ENCODE results near the gene SAMD11. TPM values are rescaled to one million over a fixed set of nuclear protein-coding genes. Genes with fewer than 3 reads are reported as not detected.

Gene SAMD11
- total and polyA plus RNA-seq, 4 donors = 0.51 to 4.1 (median 1.3) TPM

DNA sequence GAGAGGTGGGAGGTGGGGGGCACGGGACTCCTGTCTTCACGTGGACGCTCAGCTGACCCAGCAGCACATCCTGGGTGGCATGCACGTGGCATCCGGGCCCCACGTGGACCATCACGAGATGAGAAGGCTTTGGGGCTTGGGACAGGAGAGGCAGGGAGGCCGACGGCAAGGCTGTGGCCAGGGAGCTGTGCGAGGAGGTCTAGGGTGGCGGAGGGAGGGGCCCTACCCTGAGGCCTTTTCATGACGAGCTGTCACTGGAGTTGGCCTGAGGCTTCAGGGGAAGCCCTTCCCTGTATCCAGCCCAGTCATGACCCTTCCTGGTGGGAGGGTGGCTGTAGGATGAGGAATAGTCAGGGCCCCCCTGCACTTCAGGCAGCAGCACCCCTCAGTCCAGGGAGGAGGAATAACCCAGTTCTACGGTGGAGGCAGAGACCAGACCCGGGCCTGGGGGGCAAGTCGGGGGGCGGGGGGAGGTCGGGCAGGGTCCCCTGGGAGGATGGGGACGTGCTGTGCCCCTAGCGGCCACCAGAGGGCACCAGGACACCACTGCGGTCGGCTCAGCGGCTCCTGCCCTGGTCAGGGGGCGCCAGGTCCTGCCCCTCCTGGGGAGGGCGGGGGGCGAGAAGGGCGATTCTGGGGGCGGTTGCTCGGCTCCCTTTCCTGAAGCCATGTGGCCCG lies 60.2 kb downstream of the SAMD11 start:
- peak; percentile 67 for DNase-seq (ENCODE audit: low spot score)
- peak; percentile 60 to 77 for TF ChIP-seq RAD21 (IDR thresholded peaks at IDR 0.05)
- no peak for TF ChIP-seq HNF4A (conservative IDR thresholded peaks at IDR 0.05)
- TF ChIP-seq, protein P1, sequence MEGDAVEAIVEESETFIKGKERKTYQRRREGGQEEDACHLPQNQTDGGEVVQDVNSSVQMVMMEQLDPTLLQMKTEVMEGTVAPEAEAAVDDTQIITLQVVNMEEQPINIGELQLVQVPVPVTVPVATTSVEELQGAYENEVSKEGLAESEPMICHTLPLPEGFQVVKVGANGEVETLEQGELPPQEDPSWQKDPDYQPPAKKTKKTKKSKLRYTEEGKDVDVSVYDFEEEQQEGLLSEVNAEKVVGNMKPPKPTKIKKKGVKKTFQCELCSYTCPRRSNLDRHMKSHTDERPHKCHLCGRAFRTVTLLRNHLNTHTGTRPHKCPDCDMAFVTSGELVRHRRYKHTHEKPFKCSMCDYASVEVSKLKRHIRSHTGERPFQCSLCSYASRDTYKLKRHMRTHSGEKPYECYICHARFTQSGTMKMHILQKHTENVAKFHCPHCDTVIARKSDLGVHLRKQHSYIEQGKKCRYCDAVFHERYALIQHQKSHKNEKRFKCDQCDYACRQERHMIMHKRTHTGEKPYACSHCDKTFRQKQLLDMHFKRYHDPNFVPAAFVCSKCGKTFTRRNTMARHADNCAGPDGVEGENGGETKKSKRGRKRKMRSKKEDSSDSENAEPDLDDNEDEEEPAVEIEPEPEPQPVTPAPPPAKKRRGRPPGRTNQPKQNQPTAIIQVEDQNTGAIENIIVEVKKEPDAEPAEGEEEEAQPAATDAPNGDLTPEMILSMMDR (IDR thresholded peaks at IDR 0.05; ENCODE audit: low read depth, low read length, missing input control) = peak; percentile 62
- H3K9ac ChIP-seq (ENCODE audit: low read depth in 1 of 2, low read length in 2 of 2) = no peak overlapping the region
- no peak overlapping the region for H3K27ac ChIP-seq (ENCODE audit: low read depth in 1 of 2, low read length in 2 of 2)
- H3K27me3 ChIP-seq (ENCODE audit: control insufficient read depth in 4 of 4, insufficient read depth in 4 of 4, low read length in 3 of 4) = peaks cover 0 to 6% (median 2%) of the 10 kb centered on the region in 4 donors
- H3K4me3 ChIP-seq (ENCODE audit: low read depth in 1 of 3, low read length in 3 of 3) = no peak overlapping the region
- no peaks in the 10 kb centered on the region for H3K36me3 ChIP-seq (ENCODE audit: control insufficient read depth in 4 of 4, insufficient read depth in 3 of 4, low read depth in 1 of 4, low read length in 3 of 4)
- peaks cover 0 to 2% (median 0%) of the 10 kb centered on the region in 4 donors for H3K4me1 ChIP-seq (ENCODE audit: control insufficient read depth in 4 of 4, insufficient read depth in 4 of 4, low read length in 3 of 4)
- WGBS = 18% methylated on average over 29 of the region's 29 CpGs
- H3K9me3 ChIP-seq (ENCODE audit: control insufficient read depth in 4 of 4, low read length in 3 of 4) = no peaks in the 10 kb centered on the region

DNA sequence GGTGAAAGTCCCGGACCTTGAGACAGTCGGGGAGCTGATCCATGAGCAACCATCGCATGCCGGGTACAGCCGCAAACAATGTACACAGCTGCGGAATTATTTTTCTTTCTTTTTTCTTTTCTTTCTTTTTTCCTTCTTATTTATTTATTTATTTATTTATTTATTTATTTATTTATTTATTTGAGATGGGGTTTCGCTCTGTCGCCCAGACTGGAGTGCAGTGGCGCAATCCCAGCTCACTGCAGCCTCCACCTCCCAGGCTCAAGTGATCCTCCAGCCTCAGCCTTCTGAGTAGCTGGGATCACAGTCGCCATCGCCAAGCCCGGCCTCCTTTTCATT lies 60.7 kb downstream of the SAMD11 start:
- 56% methylated on average over 12 of the region's 12 CpGs for WGBS
- Histone ChIP-seq H3K9ac (ENCODE audit: low read depth in 1 of 2, low read length in 2 of 2) (no peak overlapping the region), H3K4me3 (ENCODE audit: low read depth in 1 of 3, low read length in 3 of 3) (no peak overlapping the region), H3K4me1 (ENCODE audit: control insufficient read depth in 4 of 4, insufficient read depth in 4 of 4, low read length in 3 of 4) (peaks cover 0 to 2% (median 0%) of the 10 kb centered on the region in 4 donors), H3K27ac (ENCODE audit: low read depth in 1 of 2, low read length in 2 of 2) (no peak overlapping the region), H3K9me3 (ENCODE audit: control insufficient read depth in 4 of 4, low read length in 3 of 4) (no peaks in the 10 kb centered on the region), H3K36me3 (ENCODE audit: control insufficient read depth in 4 of 4, insufficient read depth in 3 of 4, low read depth in 1 of 4, low read length in 3 of 4) (no peaks in the 10 kb centered on the region), H3K27me3 (ENCODE audit: control insufficient read depth in 4 of 4, insufficient read depth in 4 of 4, low read length in 3 of 4) (peaks cover 0 to 6% (median 2%) of the 10 kb centered on the region in 4 donors)
- TF ChIP-seq, protein P2, sequence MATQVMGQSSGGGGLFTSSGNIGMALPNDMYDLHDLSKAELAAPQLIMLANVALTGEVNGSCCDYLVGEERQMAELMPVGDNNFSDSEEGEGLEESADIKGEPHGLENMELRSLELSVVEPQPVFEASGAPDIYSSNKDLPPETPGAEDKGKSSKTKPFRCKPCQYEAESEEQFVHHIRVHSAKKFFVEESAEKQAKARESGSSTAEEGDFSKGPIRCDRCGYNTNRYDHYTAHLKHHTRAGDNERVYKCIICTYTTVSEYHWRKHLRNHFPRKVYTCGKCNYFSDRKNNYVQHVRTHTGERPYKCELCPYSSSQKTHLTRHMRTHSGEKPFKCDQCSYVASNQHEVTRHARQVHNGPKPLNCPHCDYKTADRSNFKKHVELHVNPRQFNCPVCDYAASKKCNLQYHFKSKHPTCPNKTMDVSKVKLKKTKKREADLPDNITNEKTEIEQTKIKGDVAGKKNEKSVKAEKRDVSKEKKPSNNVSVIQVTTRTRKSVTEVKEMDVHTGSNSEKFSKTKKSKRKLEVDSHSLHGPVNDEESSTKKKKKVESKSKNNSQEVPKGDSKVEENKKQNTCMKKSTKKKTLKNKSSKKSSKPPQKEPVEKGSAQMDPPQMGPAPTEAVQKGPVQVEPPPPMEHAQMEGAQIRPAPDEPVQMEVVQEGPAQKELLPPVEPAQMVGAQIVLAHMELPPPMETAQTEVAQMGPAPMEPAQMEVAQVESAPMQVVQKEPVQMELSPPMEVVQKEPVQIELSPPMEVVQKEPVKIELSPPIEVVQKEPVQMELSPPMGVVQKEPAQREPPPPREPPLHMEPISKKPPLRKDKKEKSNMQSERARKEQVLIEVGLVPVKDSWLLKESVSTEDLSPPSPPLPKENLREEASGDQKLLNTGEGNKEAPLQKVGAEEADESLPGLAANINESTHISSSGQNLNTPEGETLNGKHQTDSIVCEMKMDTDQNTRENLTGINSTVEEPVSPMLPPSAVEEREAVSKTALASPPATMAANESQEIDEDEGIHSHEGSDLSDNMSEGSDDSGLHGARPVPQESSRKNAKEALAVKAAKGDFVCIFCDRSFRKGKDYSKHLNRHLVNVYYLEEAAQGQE (IDR thresholded peaks at IDR 0.05) = no peak
- no peak for TF ChIP-seq RXRA (IDR thresholded peaks at IDR 0.05)
- TF ChIP-seq FOXA2 (IDR thresholded peaks at IDR 0.05) = no peak
- no peak for TF ChIP-seq YY1 (IDR thresholded peaks at IDR 0.05)
- no peak for TF ChIP-seq EGR1 (IDR thresholded peaks at IDR 0.05; ENCODE audit: low read depth in 2 of 2)
- TF ChIP-seq NR2F2 (IDR thresholded peaks at IDR 0.05) = no peak
- TF ChIP-seq, protein P3, sequence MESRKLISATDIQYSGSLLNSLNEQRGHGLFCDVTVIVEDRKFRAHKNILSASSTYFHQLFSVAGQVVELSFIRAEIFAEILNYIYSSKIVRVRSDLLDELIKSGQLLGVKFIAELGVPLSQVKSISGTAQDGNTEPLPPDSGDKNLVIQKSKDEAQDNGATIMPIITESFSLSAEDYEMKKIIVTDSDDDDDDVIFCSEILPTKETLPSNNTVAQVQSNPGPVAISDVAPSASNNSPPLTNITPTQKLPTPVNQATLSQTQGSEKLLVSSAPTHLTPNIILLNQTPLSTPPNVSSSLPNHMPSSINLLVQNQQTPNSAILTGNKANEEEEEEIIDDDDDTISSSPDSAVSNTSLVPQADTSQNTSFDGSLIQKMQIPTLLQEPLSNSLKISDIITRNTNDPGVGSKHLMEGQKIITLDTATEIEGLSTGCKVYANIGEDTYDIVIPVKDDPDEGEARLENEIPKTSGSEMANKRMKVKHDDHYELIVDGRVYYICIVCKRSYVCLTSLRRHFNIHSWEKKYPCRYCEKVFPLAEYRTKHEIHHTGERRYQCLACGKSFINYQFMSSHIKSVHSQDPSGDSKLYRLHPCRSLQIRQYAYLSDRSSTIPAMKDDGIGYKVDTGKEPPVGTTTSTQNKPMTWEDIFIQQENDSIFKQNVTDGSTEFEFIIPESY (IDR thresholded peaks at IDR 0.05) = no peak
- TF ChIP-seq, protein P1 (IDR thresholded peaks at IDR 0.05; ENCODE audit: low read depth, low read length, missing input control) = no peak
- TF ChIP-seq TAF1 (conservative IDR thresholded peaks at IDR 0.05) = no peak
- TF ChIP-seq, protein P4, sequence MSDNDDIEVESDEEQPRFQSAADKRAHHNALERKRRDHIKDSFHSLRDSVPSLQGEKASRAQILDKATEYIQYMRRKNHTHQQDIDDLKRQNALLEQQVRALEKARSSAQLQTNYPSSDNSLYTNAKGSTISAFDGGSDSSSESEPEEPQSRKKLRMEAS (IDR thresholded peaks at IDR 0.05) = no peak
- no peak for TF ChIP-seq HNF4G (IDR thresholded peaks at IDR 0.05)
- TF ChIP-seq GABPA (IDR thresholded peaks at IDR 0.05 in 1 of 2, conservative IDR thresholded peaks at IDR 0.05 in 1 of 2) = no peak
- TF ChIP-seq RAD21 (IDR thresholded peaks at IDR 0.05) = no peak
- TF ChIP-seq, protein P5, sequence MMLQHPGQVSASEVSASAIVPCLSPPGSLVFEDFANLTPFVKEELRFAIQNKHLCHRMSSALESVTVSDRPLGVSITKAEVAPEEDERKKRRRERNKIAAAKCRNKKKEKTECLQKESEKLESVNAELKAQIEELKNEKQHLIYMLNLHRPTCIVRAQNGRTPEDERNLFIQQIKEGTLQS (IDR thresholded peaks at IDR 0.05) = no peak
- no peak for TF ChIP-seq SP1 (IDR thresholded peaks at IDR 0.05)
- no peak for TF ChIP-seq FOXA1 (IDR thresholded peaks at IDR 0.05)
- TF ChIP-seq HNF4A (conservative IDR thresholded peaks at IDR 0.05) = no peak
- no peak for TF ChIP-seq JUND (IDR thresholded peaks at IDR 0.05)
- DNase-seq (ENCODE audit: low spot score) = no peak
